GM11168 (cell line): Measurements from ENCODE around the gene ZDHHC23.

Experiments used
- in situ Hi-C: fragments of 300-500 bp; cut with MboI; formaldehyde crosslinking; loops from one replicate; pipeline ENCODE4 v1.12.0; 2022; ENCODE audit warnings: low sequenced_read_pairs; ENCODE audit not compliant: unreplicated experiment

The ZDHHC23 gene

DNA sequence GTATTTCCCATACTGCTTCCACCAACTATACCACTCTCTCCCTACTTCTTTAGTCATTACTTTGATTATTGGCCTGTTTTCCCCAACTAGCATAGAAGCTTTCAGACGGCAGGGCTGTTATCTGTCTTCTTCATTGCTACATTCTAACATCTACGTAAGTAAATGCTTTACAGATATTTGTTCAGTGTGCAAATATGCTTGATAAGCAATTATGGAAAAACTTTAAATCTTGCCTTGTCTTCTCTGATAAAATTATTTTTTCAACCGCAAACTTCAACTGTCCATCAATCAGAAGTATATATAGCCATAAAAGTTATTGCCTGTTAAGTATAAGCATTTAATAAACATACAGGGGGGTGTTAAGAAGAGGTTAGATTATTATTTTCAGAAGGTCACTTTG lies 35.7 kb downstream of the ZDHHC23 start:
- in situ Hi-C loops: no loop called here

DNA sequence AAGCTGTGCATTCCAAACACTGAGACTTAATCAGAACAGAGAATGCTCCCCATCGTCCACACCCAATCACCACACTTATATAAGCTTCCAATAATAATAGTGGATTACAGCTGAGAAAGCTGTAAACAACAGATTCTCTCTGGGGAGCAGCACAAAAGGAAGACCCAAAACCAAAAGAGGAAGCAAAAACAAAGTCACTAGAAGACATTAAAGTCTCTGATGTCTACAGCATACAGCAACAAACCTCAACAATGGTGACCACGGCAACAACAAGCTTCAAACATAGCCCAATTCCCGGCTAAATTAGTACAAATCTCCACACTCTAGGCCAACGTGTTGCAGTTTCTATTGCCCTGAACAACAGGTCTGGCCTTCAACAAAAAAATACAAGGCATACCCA lies 37.7 kb downstream of the ZDHHC23 start:
- in situ Hi-C loops: no loop called here

DNA sequence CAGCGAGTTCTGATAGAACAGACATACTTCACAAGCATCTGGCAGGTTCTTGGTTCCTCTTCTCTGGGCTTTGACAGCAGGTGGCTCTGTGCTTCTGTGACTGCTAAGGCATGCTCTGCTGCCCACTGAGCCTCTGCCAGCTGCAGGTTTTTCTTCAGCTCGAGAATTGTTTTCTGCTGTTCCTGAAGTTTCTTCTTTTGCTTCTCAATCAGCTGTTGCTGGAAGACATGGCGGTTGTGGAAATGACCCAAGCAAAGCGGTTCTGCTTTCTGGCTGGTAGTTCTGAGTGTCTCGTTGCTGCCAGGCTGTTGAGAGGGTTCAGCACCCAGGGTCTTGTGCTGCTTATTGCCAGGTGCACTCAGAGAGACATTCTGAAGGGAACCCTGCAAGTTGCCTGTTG lies 57.7 kb downstream of the ZDHHC23 start:
- in situ Hi-C loops: no loop called here

DNA sequence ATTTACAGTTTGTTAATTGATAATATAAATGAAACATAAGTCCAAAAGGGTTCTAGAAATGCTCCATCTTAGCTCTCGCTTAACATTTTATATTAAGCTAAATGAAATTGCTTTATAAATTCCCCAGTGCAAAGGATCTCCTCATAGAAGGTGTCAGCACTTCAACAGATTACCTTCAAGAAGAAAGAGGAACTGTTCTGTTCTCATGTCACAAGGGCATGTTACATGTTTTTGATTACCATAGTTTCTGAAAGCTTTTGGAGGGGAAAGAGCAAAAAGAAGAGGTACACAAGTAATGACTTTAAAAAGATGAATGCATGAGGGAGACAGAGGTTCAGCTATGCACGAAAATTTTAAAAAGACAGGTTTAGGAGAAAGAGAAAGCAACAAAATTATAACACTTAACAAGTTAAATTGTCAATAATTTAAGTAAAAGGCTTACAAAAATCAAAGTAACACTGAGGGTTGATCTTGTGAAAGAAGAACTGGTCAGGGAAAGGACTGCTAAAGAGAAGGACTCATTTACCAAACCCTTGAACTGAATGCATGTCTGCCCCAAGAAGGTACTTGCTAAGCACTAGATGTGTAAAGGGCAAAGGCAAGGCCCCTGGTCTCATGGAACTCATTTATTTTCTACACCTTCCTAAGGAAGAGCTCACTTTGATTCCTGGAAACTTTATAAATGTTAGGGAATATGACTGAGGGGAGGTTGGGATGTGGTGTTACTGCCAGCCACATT lies 63.4 kb downstream of the ZDHHC23 start:
- in situ Hi-C loops: no loop called here
